ENCODE data around the gene MSRB1. TPM values are rescaled to one million over a fixed set of nuclear protein-coding genes. Genes with fewer than 3 reads are reported as not detected.
A peak's percentile ranks its signal among the peaks of the same experiment; 100 is the strongest.

The MSRB1 gene
- total and polyA plus RNA-seq, 2 of the 13 experiments (the other 11 are each of a cell fraction or from before 2014, with no cell fraction given), result 32.1 to 75.4 TPM

GRCh38 chr16:1940273-1941161, 2.5 kb downstream of the MSRB1 start (continued):
- TF ChIP-seq HNRNPLL (IDR thresholded peaks at IDR 0.05; ENCODE audit: low read depth, low read length, poor library complexity, severe bottlenecking) (peak; percentile 34), RFX5 (IDR thresholded peaks at IDR 0.05; ENCODE audit: low read depth, low read length) (no peak), SRSF1 (optimal IDR thresholded peaks at IDR 0.05; ENCODE audit: low read depth, low read length) (peak; percentile 85), ZNF335 (CRISPR knock-in tag; IDR thresholded peaks at IDR 0.05) (peak; percentile 82), ZNF891 (CRISPR knock-in tag; IDR thresholded peaks at IDR 0.05) (no peak), ZNF761 (CRISPR knock-in tag; conservative IDR thresholded peaks at IDR 0.05) (peak; percentile 40), PAX8 (CRISPR knock-in tag; IDR thresholded peaks at IDR 0.05; ENCODE audit: borderline replicate concordance) (peak; percentile 47; the same call in 1 of the 2 replicates), HHEX (CRISPR knock-in tag; IDR thresholded peaks at IDR 0.05) (no peak), ZNF629 (CRISPR knock-in tag; conservative IDR thresholded peaks at IDR 0.05) (peak; percentile 89), RORA (CRISPR knock-in tag; IDR thresholded peaks at IDR 0.05) (no peak), GTF3A (CRISPR knock-in tag; conservative IDR thresholded peaks at IDR 0.05) (no peak), SRSF9 (IDR thresholded peaks at IDR 0.05; ENCODE audit: borderline replicate concordance, insufficient read depth, low read depth, low read length, poor library complexity, severe bottlenecking) (no peak), MXI1 (IDR thresholded peaks at IDR 0.05; ENCODE audit: borderline replicate concordance, low read depth, low read length) (peak; percentile 72; the same call in 1 of the 3 replicates), JUN (CRISPR knock-in tag; IDR thresholded peaks at IDR 0.05) (0 out of 2 replicates have a peak, but pooled peaks have one; percentile 13), KAT8 (CRISPR knock-in tag; IDR thresholded peaks at IDR 0.05) (peak; percentile 69), SMYD3 (CRISPR knock-in tag; IDR thresholded peaks at IDR 0.05) (peak; percentile 64; the same call in 1 of the 2 replicates), YEATS4 (CRISPR knock-in tag; IDR thresholded peaks at IDR 0.05; ENCODE audit: borderline replicate concordance) (peak; percentile 37; the same call in 1 of the 2 replicates), DPF2 (CRISPR knock-in tag; IDR thresholded peaks at IDR 0.05; ENCODE audit: borderline replicate concordance, low read depth) (peak; percentile 69; the same call in 1 of the 2 replicates), PPARG (CRISPR knock-in tag; conservative IDR thresholded peaks at IDR 0.05) (no peak; the same call in 1 of the 2 replicates), SMAD3 (CRISPR knock-in tag; IDR thresholded peaks at IDR 0.05) (peak; percentile 74; the same call in 1 of the 2 replicates), GATA4 (IDR thresholded peaks at IDR 0.05; ENCODE audit: borderline replicate concordance, low read depth) (no peak)
- TF ChIP-seq, protein P1, sequence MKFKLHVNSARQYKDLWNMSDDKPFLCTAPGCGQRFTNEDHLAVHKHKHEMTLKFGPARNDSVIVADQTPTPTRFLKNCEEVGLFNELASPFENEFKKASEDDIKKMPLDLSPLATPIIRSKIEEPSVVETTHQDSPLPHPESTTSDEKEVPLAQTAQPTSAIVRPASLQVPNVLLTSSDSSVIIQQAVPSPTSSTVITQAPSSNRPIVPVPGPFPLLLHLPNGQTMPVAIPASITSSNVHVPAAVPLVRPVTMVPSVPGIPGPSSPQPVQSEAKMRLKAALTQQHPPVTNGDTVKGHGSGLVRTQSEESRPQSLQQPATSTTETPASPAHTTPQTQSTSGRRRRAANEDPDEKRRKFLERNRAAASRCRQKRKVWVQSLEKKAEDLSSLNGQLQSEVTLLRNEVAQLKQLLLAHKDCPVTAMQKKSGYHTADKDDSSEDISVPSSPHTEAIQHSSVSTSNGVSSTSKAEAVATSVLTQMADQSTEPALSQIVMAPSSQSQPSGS (CRISPR knock-in tag; IDR thresholded peaks at IDR 0.05), result peak; percentile 50; the same call in 1 of the 2 replicates
- TF ChIP-seq, protein P2, sequence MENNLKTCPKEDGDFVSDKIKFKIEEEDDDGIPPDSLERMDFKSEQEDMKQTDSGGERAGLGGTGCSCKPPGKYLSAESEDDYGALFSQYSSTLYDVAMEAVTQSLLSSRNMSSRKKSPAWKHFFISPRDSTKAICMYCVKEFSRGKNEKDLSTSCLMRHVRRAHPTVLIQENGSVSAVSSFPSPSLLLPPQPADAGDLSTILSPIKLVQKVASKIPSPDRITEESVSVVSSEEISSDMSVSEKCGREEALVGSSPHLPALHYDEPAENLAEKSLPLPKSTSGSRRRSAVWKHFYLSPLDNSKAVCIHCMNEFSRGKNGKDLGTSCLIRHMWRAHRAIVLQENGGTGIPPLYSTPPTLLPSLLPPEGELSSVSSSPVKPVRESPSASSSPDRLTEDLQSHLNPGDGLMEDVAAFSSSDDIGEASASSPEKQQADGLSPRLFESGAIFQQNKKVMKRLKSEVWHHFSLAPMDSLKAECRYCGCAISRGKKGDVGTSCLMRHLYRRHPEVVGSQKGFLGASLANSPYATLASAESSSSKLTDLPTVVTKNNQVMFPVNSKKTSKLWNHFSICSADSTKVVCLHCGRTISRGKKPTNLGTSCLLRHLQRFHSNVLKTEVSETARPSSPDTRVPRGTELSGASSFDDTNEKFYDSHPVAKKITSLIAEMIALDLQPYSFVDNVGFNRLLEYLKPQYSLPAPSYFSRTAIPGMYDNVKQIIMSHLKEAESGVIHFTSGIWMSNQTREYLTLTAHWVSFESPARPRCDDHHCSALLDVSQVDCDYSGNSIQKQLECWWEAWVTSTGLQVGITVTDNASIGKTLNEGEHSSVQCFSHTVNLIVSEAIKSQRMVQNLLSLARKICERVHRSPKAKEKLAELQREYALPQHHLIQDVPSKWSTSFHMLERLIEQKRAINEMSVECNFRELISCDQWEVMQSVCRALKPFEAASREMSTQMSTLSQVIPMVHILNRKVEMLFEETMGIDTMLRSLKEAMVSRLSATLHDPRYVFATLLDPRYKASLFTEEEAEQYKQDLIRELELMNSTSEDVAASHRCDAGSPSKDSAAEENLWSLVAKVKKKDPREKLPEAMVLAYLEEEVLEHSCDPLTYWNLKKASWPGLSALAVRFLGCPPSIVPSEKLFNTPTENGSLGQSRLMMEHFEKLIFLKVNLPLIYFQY (CRISPR knock-in tag; IDR thresholded peaks at IDR 0.05; ENCODE audit: borderline replicate concordance), result peak; percentile 45; the same call in 1 of the 2 replicates

All from HepG2 (cell line).